ENCODE results near the gene SMIM20. TPM values are rescaled to one million over a fixed set of nuclear protein-coding genes. Genes with fewer than 3 reads are reported as not detected.

Gene SMIM20
- total RNA-seq, 1 donor from 2014 or later = 31.2 TPM

DNA sequence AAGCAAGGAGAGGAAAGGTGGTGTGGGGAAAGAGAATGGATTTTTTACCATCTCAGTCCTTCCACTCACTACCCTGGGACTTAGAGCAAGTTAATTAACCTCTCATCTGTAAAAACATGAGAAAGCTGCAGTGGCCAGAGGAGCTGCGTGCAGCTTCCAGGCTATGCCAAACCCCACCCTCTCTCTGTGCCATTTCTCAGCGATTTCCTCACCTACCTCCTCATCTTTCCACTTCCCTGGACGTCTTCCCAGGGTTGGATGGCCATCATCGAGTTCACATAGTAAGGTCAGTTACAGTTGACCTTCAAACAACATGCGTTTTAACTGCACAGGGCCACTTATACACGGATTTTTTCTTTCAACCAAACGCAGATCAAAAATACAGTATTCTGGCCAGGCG lies 64.3 kb downstream of the SMIM20 start:
- no peak overlapping the region for H3K4me3 ChIP-seq (ENCODE audit: low read depth, low read length)
- no peak for TF ChIP-seq CTCF (conservative IDR thresholded peaks at IDR 0.05; ENCODE audit: low read depth, low read length)
- DNase-seq (ENCODE audit: low read depth) = no peak

Other genes with a start within 250 kb of the SMIM20 start
- 31.2 and 54.4 TPM in 2 replicates for gene SEL1L3, start 51.2 kb upstream of the SMIM20 start, total RNA-seq

All from epithelial cell of proximal tubule (primary cell).